Upper lobe of left lung (tissue), 4 donors: ENCODE data around the gene NOTCH1.

Experiments
- EP300 ChIP-seq, 4 donors: sonication (generic); formaldehyde crosslinking; IDR thresholded peaks; one replicate each; pipeline ENCODE4 v1.5.1; 2017; ENCODE audit warnings: antibody characterized with exemption in 4 of 4, control low read depth in 2 of 4
- POLR2A ChIP-seq, 4 donors: fragments of 450-650 bp; IDR thresholded peaks; one replicate each; pipeline ENCODE4 v1.5.1; 2016 to 2017; ENCODE audit warnings: antibody characterized with exemption in 4 of 4, mild to moderate bottlenecking in 2 of 4
- POLR2AphosphoS5 ChIP-seq, 2 donors: sonication (generic); formaldehyde crosslinking; IDR thresholded peaks; one replicate each; pipeline ENCODE4 v1.5.1; 2017; ENCODE audit warnings: antibody characterized with exemption in 2 of 2
- TF ChIP-seq, protein P1 (sequence below), 6 experiments: fragments of 450-650 bp in 4 of 6; fragments of 200-600 bp in 2 of 6; sonication (generic) in 2 of 6; IDR thresholded peaks; one replicate each; pipeline ENCODE4 v1.5.1; 2016 to 2019; ENCODE audit warnings: antibody characterized with exemption in 6 of 6

DNA sequence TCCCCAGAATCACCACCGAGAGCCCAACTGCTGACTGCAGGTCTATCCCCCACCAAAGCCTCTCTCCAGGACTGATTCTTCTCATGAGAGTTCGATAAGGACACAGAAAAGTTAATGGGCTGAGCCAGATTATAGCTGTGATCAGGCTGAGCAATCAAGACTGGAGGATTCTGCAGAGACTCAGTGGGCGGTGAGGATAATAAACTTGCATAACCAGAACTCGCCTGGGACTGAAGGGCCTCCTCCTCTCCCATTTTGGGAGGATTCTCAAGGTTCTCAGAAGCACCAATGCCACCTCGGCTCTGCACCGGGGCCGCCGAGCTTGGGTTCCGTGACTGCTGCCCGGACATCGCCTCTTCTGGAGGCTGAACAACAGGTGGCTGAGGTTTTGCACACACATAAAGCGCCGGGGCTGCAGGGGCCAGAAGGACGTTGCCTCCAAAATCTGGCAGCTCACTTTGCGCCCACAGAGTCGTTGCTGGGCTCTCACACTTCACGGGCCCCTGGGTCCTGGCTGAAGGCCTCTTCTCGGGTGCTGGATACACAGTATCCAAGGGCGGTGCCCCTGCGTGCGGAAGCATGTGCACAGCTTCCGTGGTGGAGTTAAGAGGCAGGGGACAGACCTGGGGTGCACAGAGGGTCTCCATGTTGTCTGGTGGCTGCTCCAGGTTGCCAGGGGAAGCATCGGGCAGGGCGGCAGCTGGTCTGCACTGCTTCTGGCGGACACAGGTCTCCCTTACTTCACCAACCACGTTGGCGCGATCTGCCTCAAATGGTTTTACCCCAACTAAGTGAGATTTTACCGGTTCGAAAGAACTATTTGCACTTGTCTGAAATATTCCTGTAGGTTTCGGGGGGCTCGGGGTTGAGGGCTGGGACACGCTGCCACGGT, 70.6 kb downstream of the NOTCH1 start:
- TF ChIP-seq, protein P1, sequence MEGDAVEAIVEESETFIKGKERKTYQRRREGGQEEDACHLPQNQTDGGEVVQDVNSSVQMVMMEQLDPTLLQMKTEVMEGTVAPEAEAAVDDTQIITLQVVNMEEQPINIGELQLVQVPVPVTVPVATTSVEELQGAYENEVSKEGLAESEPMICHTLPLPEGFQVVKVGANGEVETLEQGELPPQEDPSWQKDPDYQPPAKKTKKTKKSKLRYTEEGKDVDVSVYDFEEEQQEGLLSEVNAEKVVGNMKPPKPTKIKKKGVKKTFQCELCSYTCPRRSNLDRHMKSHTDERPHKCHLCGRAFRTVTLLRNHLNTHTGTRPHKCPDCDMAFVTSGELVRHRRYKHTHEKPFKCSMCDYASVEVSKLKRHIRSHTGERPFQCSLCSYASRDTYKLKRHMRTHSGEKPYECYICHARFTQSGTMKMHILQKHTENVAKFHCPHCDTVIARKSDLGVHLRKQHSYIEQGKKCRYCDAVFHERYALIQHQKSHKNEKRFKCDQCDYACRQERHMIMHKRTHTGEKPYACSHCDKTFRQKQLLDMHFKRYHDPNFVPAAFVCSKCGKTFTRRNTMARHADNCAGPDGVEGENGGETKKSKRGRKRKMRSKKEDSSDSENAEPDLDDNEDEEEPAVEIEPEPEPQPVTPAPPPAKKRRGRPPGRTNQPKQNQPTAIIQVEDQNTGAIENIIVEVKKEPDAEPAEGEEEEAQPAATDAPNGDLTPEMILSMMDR (IDR thresholded peaks at IDR 0.05): no peak
- TF ChIP-seq POLR2AphosphoS5 (IDR thresholded peaks at IDR 0.05) (no peak), POLR2A (IDR thresholded peaks at IDR 0.05) (no peak), EP300 (IDR thresholded peaks at IDR 0.05) (no peak)
